Fibroblast of skin of abdomen (primary cell): ENCODE data around the gene NYNRIN.
"Not testable (repeated sequence)": the region's sequence is repeated elsewhere in the genome, so short reads cannot be mapped to it uniquely, and the experiment has no call there.

ENCODE experiments used
- DNase-seq: peaks from one replicate; pipeline ENCODE4 v3.0.0-alpha.2; 2013

NYNRIN gene

GRCh38 chr14:24431569-24432258 is 32.9 kb downstream of the NYNRIN start:
- peak; percentile 90 for DNase-seq

GRCh38 chr14:24432259-24433131 is 33.7 kb downstream of the NYNRIN start:
- DNase-seq = no peak

GRCh38 chr14:24434036-24434435 is 35.2 kb downstream of the NYNRIN start:
- DNase-seq = no peak

GRCh38 chr14:24434676-24435075 is 35.9 kb downstream of the NYNRIN start:
- no peak for DNase-seq

GRCh38 chr14:24435192-24435810 is 36.5 kb downstream of the NYNRIN start:
- no peak for DNase-seq

- DNase-seq = no peak
These were observed 37.2 kb downstream of the NYNRIN start for GRCh38 chr14:24435998-24436354.

- peak; percentile 68 for DNase-seq
These were observed 37.7 kb downstream of the NYNRIN start for GRCh38 chr14:24436355-24437019.

- no peak for DNase-seq
These were observed 38.4 kb downstream of the NYNRIN start for GRCh38 chr14:24437020-24437735.

- no peak for DNase-seq
These were observed 38.9 kb downstream of the NYNRIN start for GRCh38 chr14:24437736-24438067.

- DNase-seq = no peak
These were observed 39.7 kb downstream of the NYNRIN start for GRCh38 chr14:24438223-24439097.

GRCh38 chr14:24439257-24439656 is 40.5 kb downstream of the NYNRIN start:
- DNase-seq = no peak

GRCh38 chr14:24439830-24440605 is 41.2 kb downstream of the NYNRIN start:
- no peak for DNase-seq

- no peak for DNase-seq
These were observed 42.0 kb downstream of the NYNRIN start for GRCh38 chr14:24440606-24441399.

GRCh38 chr14:24441485-24441884 is 42.7 kb downstream of the NYNRIN start:
- DNase-seq = no peak

GRCh38 chr14:24441904-24442239 is 43.1 kb downstream of the NYNRIN start:
- DNase-seq = no peak

- DNase-seq = peak; percentile 99
These were observed 43.6 kb downstream of the NYNRIN start, which contains the start of gene SDR39U1 for GRCh38 chr14:24442240-24443052. Gene SDR39U1, minus strand, starts transcription at chr14:24442776. Its CDS starts 7 bp downstream, at chr14:24442769.

GRCh38 chr14:24443053-24443665 is 44.4 kb downstream of the NYNRIN start:
- DNase-seq = no peak

GRCh38 chr14:24450828-24451227 is 52.0 kb downstream of the NYNRIN start:
- DNase-seq = not testable (repeated sequence)
